Measurements from ENCODE around the gene ARRB1.
"Not testable (repeated sequence)": the region's sequence is repeated elsewhere in the genome, so short reads cannot be mapped to it uniquely, and the experiment has no call there.

The ARRB1 gene

GRCh38 chr11:75342966-75343870, 8.2 kb downstream of the ARRB1 start:
- FAIRE-seq = no peak

- no peak for FAIRE-seq
These were observed 9.1 kb downstream of the ARRB1 start for GRCh38 chr11:75342231-75342918.

DNA sequence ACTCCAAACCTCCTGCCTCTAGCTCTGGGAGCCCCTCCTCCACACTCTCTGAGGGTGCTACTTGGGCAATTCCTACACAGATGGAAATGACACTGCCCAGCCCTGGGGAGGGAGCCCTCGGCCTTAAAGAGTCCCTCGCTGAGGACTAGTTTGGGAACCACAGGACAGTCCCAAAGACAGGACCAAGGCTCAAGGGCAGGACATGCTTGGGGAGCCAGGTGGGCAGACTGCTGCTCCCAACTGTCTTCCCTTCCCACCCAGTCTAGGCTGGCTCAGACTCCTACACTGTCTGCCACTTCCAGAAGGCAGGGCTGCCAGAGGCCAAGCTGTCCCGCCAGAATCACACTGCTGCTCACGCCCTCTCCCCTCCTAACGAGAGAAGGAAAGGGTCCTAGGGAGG, 9.8 kb downstream of the ARRB1 start:
- FAIRE-seq = no peak

- FAIRE-seq = no peak
These were observed 11.6 kb downstream of the ARRB1 start for GRCh38 chr11:75339685-75340409.

DNA sequence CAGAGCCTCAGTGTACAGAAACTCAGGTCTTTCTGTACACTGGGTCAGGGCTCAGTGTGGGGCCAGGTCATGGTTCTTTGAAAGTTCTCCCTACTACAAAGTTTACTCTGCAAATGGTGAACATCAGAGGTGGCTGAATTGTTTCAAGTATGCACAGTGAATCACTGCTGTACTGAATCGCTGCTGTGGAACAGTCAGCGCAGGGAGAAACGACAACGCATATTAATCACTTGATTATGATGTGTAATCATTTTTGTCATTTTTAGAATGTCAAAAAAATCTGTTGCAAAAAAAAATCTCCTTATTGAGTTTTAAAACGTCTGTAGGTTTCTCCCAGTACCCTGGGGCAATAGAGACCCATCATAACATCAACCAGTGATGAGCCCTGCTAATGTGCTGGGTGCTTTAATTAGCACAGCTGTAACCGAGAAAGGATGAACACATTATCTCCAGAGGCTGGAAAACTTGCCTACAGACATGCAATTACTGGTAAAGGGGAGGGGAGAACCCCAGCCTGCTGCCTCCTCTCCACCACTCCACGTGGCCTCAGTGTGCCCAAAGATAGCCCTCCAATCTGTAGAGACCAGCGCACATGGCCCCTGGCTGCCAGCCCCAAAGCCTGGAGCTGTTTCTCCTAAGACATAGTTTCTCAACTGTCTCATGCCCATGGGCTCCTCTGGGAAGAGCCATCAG, 12.8 kb downstream of the ARRB1 start:
- FAIRE-seq = no peak

DNA sequence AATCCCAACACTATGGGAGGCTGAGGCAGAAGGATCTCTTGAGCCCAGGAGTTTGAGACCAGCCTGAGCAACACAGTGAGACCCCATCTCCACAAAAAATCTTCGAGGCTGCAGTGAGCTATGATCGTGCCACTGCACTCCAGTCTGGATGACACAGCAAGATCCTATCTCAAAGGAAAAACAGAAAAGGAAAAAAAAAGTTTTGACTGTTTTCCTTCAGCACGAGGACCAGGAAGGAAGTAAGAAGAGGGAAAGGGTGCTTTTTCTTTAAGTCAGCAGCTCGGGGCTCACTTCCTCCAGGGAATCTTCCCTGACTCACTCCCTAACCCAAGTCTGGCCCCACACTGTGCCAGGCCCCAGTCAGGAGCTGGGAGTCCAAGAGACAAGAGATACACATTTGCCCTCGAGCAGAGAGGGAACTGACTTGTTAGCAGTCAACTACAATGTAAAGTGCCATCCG, 14.2 kb downstream of the ARRB1 start:
- FAIRE-seq = no peak

- no peak for FAIRE-seq
These were observed 16.5 kb downstream of the ARRB1 start for GRCh38 chr11:75334976-75335375.

DNA sequence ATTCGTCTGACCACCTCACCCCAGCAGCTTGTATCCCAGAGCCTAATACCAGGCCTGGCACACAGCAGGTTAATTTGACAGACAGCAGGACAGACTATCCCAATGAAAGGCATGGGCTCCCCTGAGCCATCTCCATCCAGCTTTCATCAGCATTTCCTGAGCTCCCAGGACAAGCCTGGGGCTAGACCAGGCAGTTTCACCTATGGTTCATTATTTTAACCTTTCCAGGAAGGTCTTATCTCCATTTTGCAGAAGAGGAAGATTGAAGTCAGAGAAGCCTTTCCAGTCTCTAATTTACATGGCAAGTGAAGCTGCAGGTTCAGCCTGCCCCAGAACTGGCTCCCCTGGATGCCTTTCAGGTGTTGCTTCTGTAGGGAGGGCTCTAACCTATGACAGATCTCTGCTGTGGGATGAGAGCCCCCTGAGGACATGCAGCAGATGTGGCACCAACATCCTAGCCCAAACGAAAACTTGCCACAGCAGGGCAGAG, 17.0 kb downstream of the ARRB1 start:
- no peak for FAIRE-seq

- no peak for FAIRE-seq
These were observed 17.7 kb downstream of the ARRB1 start for GRCh38 chr11:75333807-75334140.

GRCh38 chr11:75333022-75333806, 18.2 kb downstream of the ARRB1 start:
- FAIRE-seq = no peak

- FAIRE-seq = not testable (repeated sequence)
These were observed 19.7 kb downstream of the ARRB1 start for GRCh38 chr11:75331761-75332160.

DNA sequence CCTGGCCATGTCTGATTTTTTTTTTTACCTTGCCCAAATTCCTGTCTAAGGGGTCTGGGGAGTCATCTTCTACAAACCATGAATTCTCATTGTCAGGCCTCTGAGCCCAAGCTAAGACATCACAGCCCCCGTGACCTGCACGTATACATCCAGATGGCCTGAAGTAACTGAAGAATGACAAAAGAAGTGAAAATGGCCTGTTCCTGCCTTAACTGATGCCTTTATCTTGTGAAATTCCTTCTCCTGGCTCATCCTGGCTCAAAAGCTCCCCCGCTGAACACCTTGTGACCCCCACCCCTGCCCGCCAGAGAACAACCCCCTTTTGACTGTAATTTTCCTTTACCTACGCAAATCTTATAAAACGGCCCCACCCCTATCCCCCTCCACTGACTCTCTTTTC, 20.2 kb downstream of the ARRB1 start:
- FAIRE-seq = not testable (repeated sequence)

DNA sequence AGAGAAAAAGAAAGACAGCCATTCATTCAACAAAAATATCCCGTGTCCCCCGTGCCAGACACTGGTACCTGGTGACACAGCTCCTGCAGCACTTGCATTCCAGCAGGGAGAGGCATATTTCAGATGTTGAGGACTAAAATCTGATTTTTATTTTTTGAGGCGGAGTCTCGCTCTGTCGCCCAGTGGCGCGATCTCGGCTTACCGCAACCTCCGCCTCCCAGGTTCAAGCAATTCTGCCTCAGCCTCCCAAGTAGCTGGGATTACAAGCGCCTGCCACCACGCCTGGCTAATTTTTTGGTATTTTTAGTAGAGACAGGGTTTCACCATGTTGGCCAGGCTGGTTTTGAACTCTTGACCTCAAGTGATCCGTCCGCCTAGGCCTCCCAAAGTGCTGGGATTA, 20.6 kb downstream of the ARRB1 start:
- FAIRE-seq = not testable (repeated sequence)

- no peak for FAIRE-seq
These were observed 21.2 kb downstream of the ARRB1 start for GRCh38 chr11:75330291-75330690.

GRCh38 chr11:75328426-75329277, 22.8 kb downstream of the ARRB1 start:
- FAIRE-seq = no peak

DNA sequence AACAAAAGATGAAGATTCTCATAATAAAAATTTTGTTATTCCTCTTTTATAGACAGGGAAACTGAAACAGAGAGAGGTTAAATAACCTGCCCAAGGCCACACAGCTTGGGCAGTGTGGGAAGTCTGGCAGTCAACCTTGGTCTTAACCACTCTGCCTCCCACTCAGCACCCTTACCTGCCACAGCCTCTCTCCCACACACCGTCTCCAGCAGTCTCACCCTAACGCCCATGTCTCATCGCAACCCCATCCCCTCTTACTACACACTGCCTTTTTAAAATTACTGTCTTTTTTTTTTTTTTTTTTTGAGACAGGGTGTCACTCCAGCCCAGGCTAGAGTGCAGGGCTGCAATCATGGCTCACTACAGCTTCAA, 25.0 kb downstream of the ARRB1 start:
- no peak for FAIRE-seq

DNA sequence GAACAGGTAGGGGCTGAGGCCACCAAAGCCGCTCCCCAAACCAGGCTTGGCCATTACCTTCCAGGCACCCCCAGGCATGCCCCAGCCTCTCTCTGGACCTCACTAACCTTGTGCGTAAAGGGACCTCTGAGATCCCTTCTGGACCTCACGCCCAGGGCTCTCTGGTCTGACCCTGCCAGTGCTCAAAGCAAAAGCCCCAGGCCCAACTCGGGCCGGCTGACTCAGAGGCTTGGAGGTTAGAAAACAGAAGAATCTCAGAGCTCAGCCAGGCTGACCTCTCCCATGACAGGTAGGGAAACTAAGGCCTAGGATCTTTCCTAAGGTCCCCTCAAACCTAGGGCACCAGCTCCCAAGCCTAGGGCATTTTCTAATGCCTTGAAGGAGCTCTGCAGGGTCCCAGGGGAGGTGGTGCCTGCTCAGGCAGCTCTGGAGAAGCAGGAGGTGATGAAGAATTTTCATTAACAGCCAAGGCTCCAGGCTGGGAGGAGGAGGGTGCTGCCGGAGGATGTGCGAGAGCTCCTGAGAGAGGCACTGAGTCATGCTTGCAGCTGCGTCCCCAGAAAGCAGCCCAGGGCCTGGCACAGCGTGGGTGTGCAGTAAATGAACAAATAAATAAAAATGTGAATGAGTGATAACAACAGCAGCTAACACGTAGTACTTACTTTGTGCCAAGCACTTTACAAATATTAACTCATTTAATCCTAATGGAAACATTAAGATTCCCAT, 25.6 kb downstream of the ARRB1 start:
- FAIRE-seq = no peak

GRCh38 chr11:75324740-75325139, 26.7 kb downstream of the ARRB1 start:
- no peak for FAIRE-seq

- no peak for FAIRE-seq
These were observed 27.3 kb downstream of the ARRB1 start for GRCh38 chr11:75324189-75324588.

GRCh38 chr11:75323609-75324008, 27.9 kb downstream of the ARRB1 start:
- no peak for FAIRE-seq

Data from G401.6 (cell line).